ENCODE data around the gene ZEB1.

The ZEB1 gene

DNA sequence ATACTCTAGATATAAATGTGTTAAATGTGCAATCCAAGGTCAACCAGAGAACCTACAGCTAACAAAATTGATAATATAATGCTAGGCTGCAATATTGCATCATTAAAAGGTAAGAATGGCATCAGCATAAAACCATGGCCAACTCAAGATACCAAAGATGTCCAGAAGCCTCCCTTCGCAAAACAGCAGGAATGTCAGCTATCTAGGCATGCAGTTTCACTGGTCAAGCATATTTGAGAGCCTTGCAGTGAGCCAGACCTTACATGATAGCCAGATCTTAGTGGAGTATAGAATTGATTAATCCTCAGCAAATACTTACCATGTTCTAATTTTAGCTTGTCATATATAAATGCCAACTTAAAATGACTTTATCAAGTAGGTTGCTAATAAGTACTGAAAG lies 138.8 kb downstream of the ZEB1 start:
- TF ChIP-seq, protein P1, sequence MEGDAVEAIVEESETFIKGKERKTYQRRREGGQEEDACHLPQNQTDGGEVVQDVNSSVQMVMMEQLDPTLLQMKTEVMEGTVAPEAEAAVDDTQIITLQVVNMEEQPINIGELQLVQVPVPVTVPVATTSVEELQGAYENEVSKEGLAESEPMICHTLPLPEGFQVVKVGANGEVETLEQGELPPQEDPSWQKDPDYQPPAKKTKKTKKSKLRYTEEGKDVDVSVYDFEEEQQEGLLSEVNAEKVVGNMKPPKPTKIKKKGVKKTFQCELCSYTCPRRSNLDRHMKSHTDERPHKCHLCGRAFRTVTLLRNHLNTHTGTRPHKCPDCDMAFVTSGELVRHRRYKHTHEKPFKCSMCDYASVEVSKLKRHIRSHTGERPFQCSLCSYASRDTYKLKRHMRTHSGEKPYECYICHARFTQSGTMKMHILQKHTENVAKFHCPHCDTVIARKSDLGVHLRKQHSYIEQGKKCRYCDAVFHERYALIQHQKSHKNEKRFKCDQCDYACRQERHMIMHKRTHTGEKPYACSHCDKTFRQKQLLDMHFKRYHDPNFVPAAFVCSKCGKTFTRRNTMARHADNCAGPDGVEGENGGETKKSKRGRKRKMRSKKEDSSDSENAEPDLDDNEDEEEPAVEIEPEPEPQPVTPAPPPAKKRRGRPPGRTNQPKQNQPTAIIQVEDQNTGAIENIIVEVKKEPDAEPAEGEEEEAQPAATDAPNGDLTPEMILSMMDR (conservative IDR thresholded peaks at IDR 0.05; ENCODE audit: low read depth, low read length) = no peak
- H3K4me3 ChIP-seq (ENCODE audit: low read depth, low read length) = no peak overlapping the region
- DNase-seq (ENCODE audit: low read depth) = peak; percentile 23

DNA sequence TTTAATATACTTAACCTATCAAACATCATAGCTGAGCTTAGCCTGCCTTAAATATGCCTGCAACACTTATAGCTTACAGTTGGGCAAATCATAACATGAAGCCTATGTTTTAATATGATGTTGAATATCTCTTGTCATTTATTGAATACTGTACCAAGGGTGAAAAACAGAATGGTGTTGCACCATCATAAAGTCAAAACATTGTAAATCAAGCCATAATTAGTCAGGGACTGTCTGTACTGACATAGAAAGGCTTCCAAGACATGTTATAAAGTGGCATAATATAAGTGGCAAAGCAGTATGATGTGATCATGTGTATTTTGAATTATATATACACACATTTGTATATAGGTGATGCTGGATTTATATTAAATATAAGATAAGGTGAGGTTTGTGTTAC lies 140.0 kb downstream of the ZEB1 start:
- TF ChIP-seq, protein P1 (conservative IDR thresholded peaks at IDR 0.05; ENCODE audit: low read depth, low read length) = no peak
- H3K4me3 ChIP-seq (ENCODE audit: low read depth, low read length) = no peak overlapping the region
- DNase-seq (ENCODE audit: low read depth) = no peak

DNA sequence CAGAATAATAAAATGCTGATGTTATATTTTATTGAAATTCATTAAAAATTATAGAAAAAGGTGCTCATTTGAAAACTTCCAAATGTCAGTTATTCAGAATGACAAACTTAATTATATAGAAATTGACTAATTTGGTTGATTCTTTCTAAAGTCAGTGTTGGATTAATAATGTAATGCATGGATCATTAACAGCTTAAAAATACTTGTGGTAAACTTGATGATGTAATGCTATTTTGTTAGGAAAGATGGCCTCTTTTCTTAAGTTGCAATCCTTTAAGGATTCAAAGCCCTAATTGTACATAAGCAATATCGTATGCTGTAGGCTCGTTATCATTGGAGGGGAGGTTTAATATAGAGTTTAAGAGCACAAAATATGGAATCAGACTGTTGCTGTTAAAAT lies 141.2 kb downstream of the ZEB1 start:
- no peak for DNase-seq (ENCODE audit: low read depth)
- no peak overlapping the region for H3K4me3 ChIP-seq (ENCODE audit: low read depth, low read length)
- TF ChIP-seq, protein P1 (conservative IDR thresholded peaks at IDR 0.05; ENCODE audit: low read depth, low read length) = no peak

GRCh38 chr10:31464552-31464951 lies 145.5 kb downstream of the ZEB1 start:
- TF ChIP-seq, protein P1 (conservative IDR thresholded peaks at IDR 0.05; ENCODE audit: low read depth, low read length) = no peak
- DNase-seq (ENCODE audit: low read depth) = no peak
- H3K4me3 ChIP-seq (ENCODE audit: low read depth, low read length) = no peak overlapping the region

- H3K4me3 ChIP-seq (ENCODE audit: low read depth, low read length) = no peak overlapping the region
- peak; percentile 48 for DNase-seq (ENCODE audit: low read depth)
- TF ChIP-seq, protein P1 (conservative IDR thresholded peaks at IDR 0.05; ENCODE audit: low read depth, low read length) = no peak
Observed at GRCh38 chr10:31466313-31466712, 147.3 kb downstream of the ZEB1 start.

- no peak overlapping the region for H3K4me3 ChIP-seq (ENCODE audit: low read depth, low read length)
- peak; percentile 60 for DNase-seq (ENCODE audit: low read depth)
- TF ChIP-seq, protein P1 (conservative IDR thresholded peaks at IDR 0.05; ENCODE audit: low read depth, low read length) = peak; percentile 75
Observed at GRCh38 chr10:31467791-31468535, 148.9 kb downstream of the ZEB1 start.

DNA sequence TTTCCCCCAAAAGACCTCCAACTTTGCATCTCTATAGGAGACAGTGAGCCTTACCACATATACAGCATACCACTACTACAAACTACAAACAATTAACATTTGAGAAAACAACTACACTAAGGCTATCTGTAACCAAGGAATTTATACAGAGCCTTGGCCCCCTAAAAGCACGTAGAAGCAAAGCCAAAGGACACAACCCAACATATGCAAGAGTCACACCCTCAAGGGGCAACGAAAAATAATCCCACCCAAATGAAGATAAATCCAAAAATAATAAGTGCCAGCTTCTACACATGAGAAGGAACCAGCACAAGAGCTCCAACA lies 149.5 kb downstream of the ZEB1 start:
- TF ChIP-seq, protein P1 (conservative IDR thresholded peaks at IDR 0.05; ENCODE audit: low read depth, low read length) = no peak

More for the DNA sequence above, 149.5 kb downstream of the ZEB1 start:
- DNase-seq (ENCODE audit: low read depth) = no peak
- H3K4me3 ChIP-seq (ENCODE audit: low read depth, low read length) = no peak overlapping the region

All from choroid plexus epithelial cell (primary cell).